HG02885 (cell line): Measurements from ENCODE around the gene TSPAN15.

Experiments
- ATAC-seq: cut with Tn5 transposase; IDR thresholded peaks from one replicate; pipeline ENCODE4 v1.9.1; 2021; ENCODE audit warnings: mild to moderate bottlenecking; ENCODE audit not compliant: unreplicated experiment, poor library complexity

The TSPAN15 gene

GRCh38 chr10:69497231-69497561 lies 45.9 kb downstream of the TSPAN15 start:
- no peak for ATAC-seq

DNA sequence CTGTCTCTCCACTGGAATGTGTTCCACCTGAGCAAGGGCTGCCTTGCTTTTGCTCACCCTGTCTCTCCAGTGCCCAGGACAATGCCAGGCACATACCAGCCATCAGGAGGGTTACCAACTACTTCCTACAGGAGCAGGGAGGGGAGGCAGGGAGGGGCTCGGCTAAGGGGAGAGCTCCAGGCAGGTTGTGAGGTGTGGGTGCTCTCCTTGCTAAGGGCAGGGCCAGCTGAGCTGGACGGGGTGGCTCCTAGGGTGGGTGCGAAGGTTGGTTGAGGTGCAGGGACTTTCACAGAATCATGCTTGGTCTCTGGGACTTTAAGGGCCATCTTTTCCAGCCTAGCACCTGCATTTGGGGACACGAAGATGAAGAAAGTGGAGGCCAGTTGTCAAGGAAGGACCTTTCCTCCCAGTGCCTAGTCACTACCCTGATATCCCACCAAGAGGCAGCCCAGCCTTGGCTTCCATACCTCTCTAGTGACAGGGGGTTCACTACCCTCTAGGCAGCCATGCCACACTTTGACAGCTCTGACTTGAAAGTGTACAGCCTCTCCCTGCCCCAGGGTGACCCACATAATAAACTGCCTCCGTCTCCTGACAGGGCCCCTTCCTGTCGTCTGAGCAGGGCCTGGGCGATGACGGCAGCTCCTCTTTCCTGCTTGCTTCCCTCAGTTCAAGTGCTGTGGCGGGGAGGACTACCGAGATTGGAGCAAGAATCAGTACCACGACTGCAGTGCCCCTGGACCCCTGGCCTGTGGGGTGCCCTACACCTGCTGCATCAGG lies 46.5 kb downstream of the TSPAN15 start:
- ATAC-seq: no peak

DNA sequence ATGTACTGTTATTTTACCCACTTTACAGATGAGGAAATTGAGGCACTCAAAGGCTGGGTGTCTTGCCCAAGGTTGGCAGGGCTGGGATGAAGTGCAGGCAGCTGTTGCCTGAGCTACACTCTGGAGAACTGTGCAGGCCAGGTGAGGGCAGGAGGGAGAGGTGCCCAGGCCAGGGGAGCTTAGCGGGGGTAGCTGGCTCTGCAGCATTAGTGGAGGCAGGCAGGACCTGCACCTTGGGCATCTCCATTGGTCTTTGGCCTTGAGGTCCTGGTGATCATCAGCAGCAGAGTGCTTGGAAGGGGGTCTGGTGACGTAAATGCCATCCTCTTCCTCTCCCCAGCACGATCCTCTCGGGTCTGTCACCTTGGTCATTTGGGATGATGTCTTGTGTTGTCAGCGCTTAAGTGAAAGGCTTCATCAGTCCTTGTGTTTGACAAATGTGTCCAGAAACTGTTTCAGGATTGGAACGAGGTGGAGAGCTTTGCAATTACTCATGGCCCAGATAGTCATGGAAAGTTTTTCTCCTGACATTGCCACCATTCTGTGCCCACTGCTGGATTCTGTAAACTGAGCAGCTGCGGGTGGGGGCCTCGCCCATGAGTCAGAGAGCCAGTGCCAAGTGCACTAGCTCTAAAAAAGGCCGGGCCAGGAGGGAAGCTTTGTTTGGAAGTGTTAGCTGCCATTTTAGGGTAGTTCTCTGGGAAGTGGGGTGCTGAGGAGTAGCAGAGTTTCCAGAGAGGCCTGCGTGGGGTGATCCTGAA lies 47.6 kb downstream of the TSPAN15 start:
- ATAC-seq: no peak

- no peak for ATAC-seq
Measured at GRCh38 chr10:69499726-69500689, 48.7 kb downstream of the TSPAN15 start.

DNA sequence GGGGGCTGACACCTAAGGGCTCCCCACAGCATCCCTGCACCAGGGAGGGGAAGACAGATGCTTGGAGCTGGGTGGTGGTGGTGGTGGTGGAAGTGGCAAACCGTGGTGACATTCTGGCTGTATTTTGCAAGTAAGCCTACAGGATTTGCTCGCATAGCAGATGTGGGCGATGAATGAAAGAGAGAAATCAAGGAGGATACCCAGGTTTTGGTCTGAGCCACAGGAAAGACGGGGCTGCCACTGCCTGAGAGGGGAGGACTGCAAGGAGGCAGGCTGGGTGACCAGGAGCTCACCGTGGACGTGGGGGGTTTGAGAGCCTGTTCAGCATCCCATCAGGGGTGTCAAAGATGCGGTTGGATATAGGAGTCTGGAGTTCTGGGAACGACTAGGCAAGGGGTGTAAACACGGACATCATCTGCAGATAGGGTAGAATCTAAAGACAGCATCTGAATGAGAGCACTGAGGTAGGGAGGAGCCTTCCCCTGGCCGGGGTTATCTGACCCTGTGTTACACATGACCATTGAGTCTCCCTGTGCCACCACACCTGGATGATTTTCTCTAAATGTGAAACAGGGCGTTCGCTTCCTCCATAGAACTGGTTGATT lies 49.7 kb downstream of the TSPAN15 start:
- no peak for ATAC-seq

DNA sequence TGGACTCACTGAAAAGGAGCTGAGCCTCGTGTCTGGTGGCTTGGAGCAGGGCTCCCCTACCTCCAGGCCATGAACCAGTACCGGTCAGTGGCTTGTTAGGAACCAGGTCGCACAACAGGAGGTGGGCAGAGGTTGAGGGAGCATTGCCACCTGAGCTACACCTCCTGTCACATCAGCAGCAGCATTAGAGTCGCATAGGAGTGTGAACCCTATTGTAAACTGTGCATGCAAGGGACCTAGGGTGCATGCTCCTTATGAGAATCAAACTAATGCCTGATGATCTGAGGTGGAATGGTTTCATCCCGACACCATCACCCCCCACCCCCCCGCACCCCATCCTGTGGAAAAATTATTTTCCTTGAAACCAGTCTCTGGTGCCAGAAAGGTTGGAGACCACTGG lies 50.4 kb downstream of the TSPAN15 start:
- ATAC-seq: no peak

DNA sequence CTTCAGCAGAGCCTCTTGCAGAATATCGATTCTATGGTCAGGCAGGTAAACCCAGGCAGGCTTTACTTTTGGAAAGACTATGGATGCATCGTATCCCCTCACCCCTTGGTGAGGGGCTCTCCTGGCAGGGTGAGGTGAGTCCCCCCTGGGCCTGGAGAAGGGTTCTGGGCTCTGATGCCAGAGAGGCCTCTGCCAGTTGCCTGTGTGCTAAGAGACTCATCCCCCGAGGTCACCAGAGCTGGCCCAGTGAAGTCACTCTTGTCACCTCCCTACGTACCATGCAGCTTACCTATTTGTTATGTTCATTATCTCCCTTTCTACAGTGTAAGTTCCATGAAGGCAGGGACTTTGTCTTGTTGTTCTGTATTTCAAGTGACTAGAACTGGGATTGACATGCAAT lies 51.3 kb downstream of the TSPAN15 start:
- ATAC-seq: no peak

DNA sequence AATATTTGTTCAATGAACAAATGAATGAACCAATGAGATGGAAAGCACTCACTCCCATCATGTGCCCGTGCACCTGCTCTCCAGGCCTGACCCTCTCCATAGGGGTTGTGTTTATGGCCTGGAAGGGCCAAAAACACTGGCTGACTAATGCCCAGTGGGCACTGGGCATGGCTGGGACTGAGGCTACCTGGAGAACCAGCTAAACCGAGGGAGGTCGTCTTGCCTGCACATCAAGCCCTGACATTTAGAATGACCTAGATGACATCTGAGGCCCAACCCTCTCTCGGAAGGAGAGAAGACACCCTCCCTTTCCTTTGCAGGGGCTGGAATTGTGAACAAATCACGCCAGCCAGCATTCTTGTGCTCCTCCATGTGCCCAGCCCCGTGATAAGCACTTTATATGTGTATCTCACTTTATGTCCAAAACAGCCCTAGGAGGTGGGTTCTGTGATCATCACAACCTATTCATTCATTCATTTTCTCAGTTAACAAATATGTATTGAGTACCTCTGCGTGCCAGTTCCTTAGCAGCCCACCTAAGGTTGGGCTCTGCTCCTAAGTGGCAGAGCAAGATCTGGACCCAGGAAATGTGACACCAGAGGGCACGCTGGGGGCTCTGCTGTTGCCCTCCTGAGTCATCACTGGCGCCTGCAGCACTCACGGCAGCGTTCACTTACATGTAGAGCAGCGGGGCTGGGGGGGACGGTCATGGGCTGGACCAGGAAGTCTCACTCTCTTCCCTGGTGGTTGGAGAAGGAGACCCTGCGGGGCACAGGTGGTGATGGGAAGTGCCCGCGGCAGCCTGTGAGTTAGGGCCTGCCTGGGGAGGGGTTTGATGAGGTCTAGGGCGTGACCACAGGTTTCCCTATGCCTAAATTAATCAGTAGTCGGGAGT lies 52.0 kb downstream of the TSPAN15 start:
- no peak for ATAC-seq

GRCh38 chr10:69503896-69504265 lies 52.6 kb downstream of the TSPAN15 start:
- ATAC-seq: no peak

GRCh38 chr10:69504576-69505250 lies 53.4 kb downstream of the TSPAN15 start:
- no peak for ATAC-seq

GRCh38 chr10:69505636-69506318 lies 54.5 kb downstream of the TSPAN15 start:
- ATAC-seq: no peak

DNA sequence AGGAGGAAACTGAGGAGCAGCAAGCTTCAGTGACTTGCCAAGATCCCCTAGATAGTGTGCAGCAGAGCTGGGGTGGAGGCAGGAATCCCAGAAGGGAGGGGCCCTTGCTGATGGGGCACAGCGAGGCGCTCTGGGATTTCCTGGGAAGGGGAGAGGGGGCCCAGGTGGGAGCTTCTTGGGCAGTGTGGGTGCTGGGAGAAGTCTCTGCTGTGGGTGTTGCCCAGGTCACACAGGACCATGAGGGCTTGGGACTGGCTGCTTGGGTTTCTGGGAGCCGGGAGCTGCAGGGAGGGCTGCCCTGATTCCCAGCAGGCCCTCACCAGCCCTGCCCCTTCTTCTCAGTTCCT lies 55.2 kb downstream of the TSPAN15 start:
- ATAC-seq: no peak

DNA sequence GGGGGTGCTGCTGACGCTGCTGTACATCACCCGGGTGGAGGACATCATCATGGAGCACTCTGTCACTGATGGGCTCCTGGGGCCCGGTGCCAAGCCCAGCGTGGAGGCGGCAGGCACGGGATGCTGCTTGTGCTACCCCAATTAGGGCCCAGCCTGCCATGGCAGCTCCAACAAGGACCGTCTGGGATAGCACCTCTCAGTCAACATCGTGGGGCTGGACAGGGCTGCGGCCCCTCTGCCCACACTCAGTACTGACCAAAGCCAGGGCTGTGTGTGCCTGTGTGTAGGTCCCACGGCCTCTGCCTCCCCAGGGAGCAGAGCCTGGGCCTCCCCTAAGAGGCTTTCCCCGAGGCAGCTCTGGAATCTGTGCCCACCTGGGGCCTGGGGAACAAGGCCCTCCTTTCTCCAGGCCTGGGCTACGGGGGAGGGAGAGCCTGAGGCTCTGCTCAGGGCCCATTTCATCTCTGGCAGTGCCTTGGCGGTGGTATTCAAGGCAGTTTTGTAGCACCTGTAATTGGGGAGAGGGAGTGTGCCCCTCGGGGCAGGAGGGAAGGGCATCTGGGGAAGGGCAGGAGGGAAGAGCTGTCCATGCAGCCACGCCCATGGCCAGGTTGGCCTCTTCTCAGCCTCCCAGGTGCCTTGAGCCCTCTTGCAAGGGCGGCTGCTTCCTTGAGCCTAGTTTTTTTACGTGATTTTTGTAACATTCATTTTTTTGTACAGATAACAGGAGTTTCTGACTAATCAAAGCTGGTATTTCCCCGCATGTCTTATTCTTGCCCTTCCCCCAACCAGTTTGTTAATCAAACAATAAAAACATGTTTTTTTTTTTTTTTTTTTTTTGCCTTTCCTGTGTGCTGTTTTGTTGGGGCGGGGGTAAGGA lies 55.8 kb downstream of the TSPAN15 start:
- no peak for ATAC-seq

DNA sequence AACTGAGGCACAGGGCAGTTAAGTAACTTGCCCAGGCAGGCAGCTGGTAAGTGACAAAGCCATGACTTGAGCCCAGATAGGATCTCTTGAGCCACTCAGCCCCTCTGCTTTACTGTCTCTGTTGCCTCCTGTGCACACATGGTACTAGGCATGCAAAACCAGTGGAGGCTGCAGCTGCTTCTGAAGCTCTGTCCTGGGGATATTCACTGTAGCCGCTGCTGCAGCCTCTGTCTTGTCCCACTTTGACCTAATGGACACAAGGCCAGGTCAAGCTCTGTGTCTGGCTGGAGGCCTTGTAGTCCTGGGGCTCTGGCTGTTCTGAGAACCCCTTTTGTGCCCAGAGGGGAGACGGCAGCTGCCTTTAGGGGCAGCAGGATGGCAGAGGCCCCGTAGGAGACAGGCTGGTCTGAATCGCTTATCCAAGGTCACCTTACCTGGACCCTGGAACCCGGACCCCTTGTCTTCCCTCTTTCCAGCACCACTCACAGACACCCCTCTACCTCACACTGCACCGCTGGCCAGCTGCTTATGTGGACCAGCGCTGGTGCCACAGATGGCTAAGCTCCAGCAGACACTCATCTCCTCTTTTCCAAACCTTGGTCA lies 57.6 kb downstream of the TSPAN15 start:
- ATAC-seq: no peak

GRCh38 chr10:69512901-69513300 lies 61.6 kb downstream of the TSPAN15 start:
- no peak for ATAC-seq

DNA sequence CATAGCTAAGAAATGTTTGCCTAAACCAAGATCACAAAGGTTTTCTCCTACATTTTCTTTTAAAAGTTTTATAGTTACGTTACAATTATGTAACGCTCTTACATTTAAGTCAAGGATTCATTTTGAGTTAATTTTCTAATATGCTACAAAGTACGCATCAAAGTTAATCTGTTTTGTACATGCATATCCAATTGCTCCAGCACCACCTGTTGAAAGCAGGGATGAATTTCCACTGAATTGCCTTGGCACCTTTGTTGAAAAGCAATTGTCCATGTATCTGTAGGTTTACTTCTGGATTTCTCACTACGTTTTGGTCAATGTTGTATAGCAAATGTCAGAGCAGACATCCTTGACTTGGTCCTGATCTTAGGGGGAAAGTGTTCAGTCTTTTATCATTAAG lies 62.4 kb downstream of the TSPAN15 start:
- no peak for ATAC-seq

DNA sequence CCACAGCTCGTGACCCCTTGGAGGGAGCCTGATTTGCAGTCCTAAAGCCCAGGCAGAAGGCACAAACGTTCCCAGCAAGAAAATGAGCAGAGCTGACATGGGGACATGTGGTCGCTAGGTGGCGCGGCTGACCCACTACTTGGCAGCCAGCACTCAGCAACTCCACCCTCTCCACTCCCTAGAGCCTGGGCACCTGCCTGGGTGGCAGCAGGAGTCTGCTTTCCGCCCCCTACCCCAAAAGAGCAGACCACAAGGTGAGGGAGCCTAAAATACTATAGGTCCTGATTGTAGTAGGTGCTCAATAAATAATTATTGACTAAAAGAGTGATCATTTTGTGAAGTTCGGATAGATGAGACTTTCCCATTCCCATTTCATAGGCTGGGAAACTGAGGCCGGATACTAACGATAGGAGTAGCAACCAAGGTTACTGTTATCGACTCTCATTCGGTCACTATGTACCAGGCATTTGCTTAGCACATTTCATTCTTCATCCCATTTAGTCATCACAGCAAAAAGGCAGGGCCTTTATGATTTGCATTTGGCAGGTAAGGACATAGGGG lies 64.5 kb downstream of the TSPAN15 start:
- peak; percentile 50 for ATAC-seq
